Ovary (tissue), 3 donors: ENCODE results near the gene UBE2D1.

Experiments
- CTCF ChIP-seq, 3 donors: fragments of 450-650 bp in 2 of 3; fragments of 200-600 bp in 1 of 3; IDR thresholded peaks; one replicate each; pipeline versions ENCODE4 v1.5.1 to v1.8.0; 2016 to 2022; ENCODE audit warnings: antibody characterized with exemption in 3 of 3, mild to moderate bottlenecking in 1 of 3
- EP300 ChIP-seq: sonication (generic); formaldehyde crosslinking; IDR thresholded peaks from one replicate; pipeline ENCODE4 v1.6.1; 2017; ENCODE audit warnings: antibody characterized with exemption
- POLR2A ChIP-seq: fragments of 450-650 bp; IDR thresholded peaks from one replicate; pipeline ENCODE4 v1.6.1; 2017; ENCODE audit warnings: antibody characterized with exemption, mild to moderate bottlenecking, moderate library complexity
- donor health status: DM: no; HTN: no; CAD: no.

GRCh38 chr10:58404001-58404400 lies 69.2 kb downstream of the UBE2D1 start:
- no peak for TF ChIP-seq POLR2A
- no peak for TF ChIP-seq CTCF (IDR thresholded peaks at IDR 0.05)
- no peak for TF ChIP-seq EP300
